CD14-positive monocyte (primary cell): ENCODE data around the gene ANKRD45. TPM values are rescaled to one million over a fixed set of nuclear protein-coding genes. Genes with fewer than 3 reads are reported as not detected.
"Not testable (repeated sequence)": the region's sequence is repeated elsewhere in the genome, so short reads cannot be mapped to it uniquely, and the experiment has no call there.

ENCODE experiments used
- DNase-seq, 3 donors: peaks; one replicate each; pipeline ENCODE4 v3.0.0-alpha.2; 2011 to 2022
- H2AFZ ChIP-seq: 2 replicates; pipeline ENCODE4 v1.6.0; 2012; ENCODE audit warnings: mild to moderate bottlenecking, low read depth, low read length, inconsistent platforms; ENCODE audit not compliant: insufficient read depth, poor library complexity, severe bottlenecking
- H3K27ac ChIP-seq, 2 donors: 1 replicate in 1 of 2; 2 replicates in 1 of 2; pipeline ENCODE4 v1.5.1; 2012 to 2013; ENCODE audit warnings: low read length in 2 of 2, control low read depth in 1 of 2, inconsistent platforms in 1 of 2, low read depth in 1 of 2, mild to moderate bottlenecking in 1 of 2
- H3K27me3 ChIP-seq, 2 donors: one replicate each; pipeline versions ENCODE4 v1.6.0 to v1.6.1; 2011 to 2013; ENCODE audit warnings: low read length in 2 of 2; ENCODE audit not compliant: control insufficient read depth in 2 of 2, insufficient read depth in 2 of 2
- H3K36me3 ChIP-seq, 2 donors: replicated peaks in 1 of 2; 1 replicate in 1 of 2; 2 replicates in 1 of 2; pipeline versions ENCODE4 v1.5.1 to v1.6.1; 2012 to 2013; ENCODE audit warnings: low read length in 2 of 2, control low read depth in 1 of 2, inconsistent platforms in 1 of 2, mild to moderate bottlenecking in 1 of 2; ENCODE audit not compliant: insufficient read depth in 2 of 2, control insufficient read depth in 1 of 2
- H3K4me1 ChIP-seq, 2 donors: 1 replicate in 1 of 2; 2 replicates in 1 of 2; pipeline versions ENCODE4 v1.5.1 to v1.6.1; 2012 to 2013; ENCODE audit warnings: low read length in 2 of 2, control low read depth in 1 of 2, inconsistent platforms in 1 of 2, mild to moderate bottlenecking in 1 of 2, moderate library complexity in 1 of 2; ENCODE audit not compliant: insufficient read depth in 2 of 2, control insufficient read depth in 1 of 2
- H3K4me2 ChIP-seq: replicated peaks from 2 replicates; pipeline ENCODE3; 2012; ENCODE audit warnings: low read length, moderate library complexity, mild to moderate bottlenecking; ENCODE audit not compliant: poor library complexity, severe bottlenecking; ENCODE audit errors: extremely low read depth
- H3K4me3 ChIP-seq, 3 experiments: fragments of 200-600 bp in 1 of 3; sonication (generic) in 1 of 3; replicated peaks in 1 of 3; 1 replicate in 2 of 3; 2 replicates in 1 of 3; pipeline ENCODE4 v1.5.1; 2011 to 2013; ENCODE audit warnings: low read length in 3 of 3, mild to moderate bottlenecking in 3 of 3, control low read depth in 2 of 3, low read depth in 2 of 3, inconsistent platforms in 1 of 3, moderate library complexity in 1 of 3
- H3K79me2 ChIP-seq: 2 replicates; pipeline ENCODE4 v1.6.0; 2012; ENCODE audit warnings: mild to moderate bottlenecking, control low read depth, inconsistent platforms, low read length, moderate library complexity; ENCODE audit not compliant: insufficient read depth
- H3K9ac ChIP-seq: 2 replicates; pipeline ENCODE4 v1.6.0; 2017; ENCODE audit warnings: low read length, mild to moderate bottlenecking; ENCODE audit not compliant: insufficient read depth, poor library complexity, severe bottlenecking
- H3K9me3 ChIP-seq, 2 donors: replicated peaks in 1 of 2; 1 replicate in 1 of 2; 2 replicates in 1 of 2; pipeline versions ENCODE4 v1.5.1 to v1.6.1; 2012 to 2013; ENCODE audit warnings: low read length in 2 of 2, control low read depth in 1 of 2; ENCODE audit not compliant: control insufficient read depth in 1 of 2, insufficient read depth in 1 of 2
- H4K20me1 ChIP-seq: 2 replicates; pipeline ENCODE4 v1.6.0; 2012; ENCODE audit warnings: mild to moderate bottlenecking, low read length, control low read depth, moderate library complexity; ENCODE audit not compliant: insufficient read depth
- H3K27ac Mint-ChIP-seq, 7 donors: one replicate each; pipeline ENCODE4 v1.8.0; 2020; ENCODE audit warnings: mild to moderate bottlenecking in 7 of 7, mixed read lengths in 7 of 7, moderate library complexity in 6 of 7, inconsistent platforms in 2 of 7
- H3K27me3 Mint-ChIP-seq, 3 donors: one replicate each; pipeline ENCODE4 v1.8.0; 2021 to 2022; ENCODE audit warnings: low read depth in 3 of 3, mild to moderate bottlenecking in 3 of 3, mixed read lengths in 3 of 3, moderate library complexity in 3 of 3, inconsistent platforms in 1 of 3
- H3K36me3 Mint-ChIP-seq, 2 donors: one replicate each; pipeline ENCODE4 v1.8.0; 2020; ENCODE audit warnings: mixed read lengths in 2 of 2, inconsistent platforms in 1 of 2, mild to moderate bottlenecking in 1 of 2
- H3K4me1 Mint-ChIP-seq: one replicate; pipeline ENCODE4 v1.8.0; 2020; ENCODE audit warnings: mild to moderate bottlenecking, mixed read lengths
- H3K4me3 Mint-ChIP-seq, 2 donors: one replicate each; pipeline ENCODE4 v1.8.0; 2020; ENCODE audit warnings: mild to moderate bottlenecking in 2 of 2, mixed read lengths in 2 of 2, moderate library complexity in 1 of 2
- H3K9me3 Mint-ChIP-seq, 7 donors: one replicate each; pipeline ENCODE4 v1.8.0; 2020 to 2022; ENCODE audit warnings: mixed read lengths in 7 of 7, mild to moderate bottlenecking in 6 of 7, moderate library complexity in 6 of 7, inconsistent platforms in 2 of 7
- CTCF ChIP-seq: fragments of 200-600 bp; IDR thresholded peaks from one replicate; pipeline ENCODE4 v1.8.0; 2022; ENCODE audit warnings: antibody characterized with exemption, mild to moderate bottlenecking
- WGBS: methylation state at CpG from one replicate; pipeline ENCODE4 v1.1.5; 2013; ENCODE audit warnings: missing lambda C conversion rate; ENCODE audit not compliant: insufficient coverage; 5-methylcytosine and 5-hydroxymethylcytosine counted together
- intact Hi-C, 2 donors: fragments of 100-400 bp; cut with micrococcal nuclease; formaldehyde crosslinking; loops; one replicate each; pipeline versions ENCODE4 v1.15.0 to v1.15.1; 2023
- polyA plus RNA-seq, 3 donors: library from polyadenylated mRNA; depleted of rRNA in 1 of 3; unstranded in 2 of 3; stranded (reverse) in 1 of 3; fragments of 300-500 nt in 2 of 3; fragments of >200 nt in 1 of 3; fragmentation: Illumina TruSeq in 2 of 3; gene quantifications; 1 replicate in 2 of 3; 2 replicates in 1 of 3; pipeline ENCODE4 v1.2.3, GENCODE V29; 2012 to 2021

The ANKRD45 gene
- polyA plus RNA-seq, 3 donors, result not detected

- Mint-ChIP-seq H3K4me3 (no peak overlapping the region), H3K9me3 (peaks cover 0 to 4% (median 2%) of the 10 kb centered on the region in 7 donors), H3K36me3 (no peaks in the 10 kb centered on the region), H3K27me3 (no peaks in the 10 kb centered on the region), H3K4me1 (peaks cover 10% of the 10 kb centered on the region), H3K27ac (no peak overlapping the region)
- H3K27me3 ChIP-seq, result no peaks in the 10 kb centered on the region
- intact Hi-C loops, result no loop called here
- no peak overlapping the region for H3K27ac ChIP-seq
- H3K4me2 ChIP-seq, result no peak overlapping the region
- H3K36me3 ChIP-seq, result no peaks in the 10 kb centered on the region
- WGBS, result no CpG with 5 or more reads among the region's 2 CpGs
- no peak for TF ChIP-seq CTCF
- DNase-seq, result no peak
- no peak overlapping the region for H2AFZ ChIP-seq
- no peaks in the 10 kb centered on the region for H3K79me2 ChIP-seq
- no peaks in the 10 kb centered on the region for H3K4me1 ChIP-seq
- H3K9me3 ChIP-seq, result no peaks in the 10 kb centered on the region
- no peaks in the 10 kb centered on the region for H4K20me1 ChIP-seq
- no peak overlapping the region for H3K4me3 ChIP-seq
- H3K9ac ChIP-seq, result no peak overlapping the region
These were observed 68.1 kb downstream of the ANKRD45 start for GRCh38 chr1:173601588-173601987.

DNA sequence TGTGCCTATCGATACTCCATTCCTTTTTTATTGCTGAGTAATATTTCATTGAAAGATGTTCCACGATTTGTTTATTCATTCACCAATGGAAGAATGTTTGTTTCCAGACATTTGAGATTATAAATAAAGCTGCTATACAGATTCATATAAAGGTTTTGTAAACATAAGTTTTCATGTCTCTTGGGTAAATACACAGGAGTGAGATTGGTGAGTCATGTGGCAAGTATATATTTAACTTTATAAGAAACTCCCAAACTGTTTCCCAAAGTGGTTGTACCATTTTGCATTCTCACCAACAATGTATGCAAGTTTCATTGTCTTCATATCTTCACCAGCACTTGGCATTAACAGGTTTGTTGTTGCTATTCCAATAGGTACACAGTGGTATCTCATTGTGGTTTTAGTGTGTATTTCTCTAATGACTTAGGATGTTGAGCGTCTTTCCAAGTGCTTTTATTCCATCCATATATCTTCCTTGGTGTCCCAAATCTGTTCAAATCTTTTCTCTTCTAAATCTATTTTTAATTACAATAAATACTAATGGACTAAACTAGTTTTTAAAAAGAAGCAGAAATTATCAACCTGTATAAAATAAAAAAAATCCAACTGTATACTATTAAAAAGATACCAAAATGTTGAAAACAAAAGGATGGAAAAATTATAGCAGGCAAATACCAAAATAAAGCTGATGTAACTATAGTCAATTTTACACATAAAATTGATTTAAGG lies 73.4 kb downstream of the ANKRD45 start:
- H3K4me2 ChIP-seq, result no peak overlapping the region
- no peaks in the 10 kb centered on the region for H3K27me3 ChIP-seq
- no peaks in the 10 kb centered on the region for H3K36me3 ChIP-seq
- intact Hi-C loops, result no loop called here
- H3K27me3 Mint-ChIP-seq, result peaks cover 0 to 3% (median 1%) of the 10 kb centered on the region in 3 donors
- no peaks in the 10 kb centered on the region for H3K4me1 Mint-ChIP-seq
- H3K4me3 ChIP-seq, result no peak overlapping the region
- H3K9me3 ChIP-seq, result no peaks in the 10 kb centered on the region
- no CpG with 5 or more reads among the region's 3 CpGs for WGBS
- H4K20me1 ChIP-seq, result no peaks in the 10 kb centered on the region
- no peak overlapping the region for H3K9ac ChIP-seq
- H3K27ac ChIP-seq, result no peak overlapping the region
- TF ChIP-seq CTCF, result no peak
- H3K4me3 Mint-ChIP-seq, result no peak overlapping the region
- no peak overlapping the region for H3K27ac Mint-ChIP-seq
- H3K79me2 ChIP-seq, result no peaks in the 10 kb centered on the region
- H3K36me3 Mint-ChIP-seq, result no peaks in the 10 kb centered on the region
- no peak for DNase-seq
- no peaks in the 10 kb centered on the region for H3K4me1 ChIP-seq
- peaks cover 0 to 4% (median 0%) of the 10 kb centered on the region in 7 donors for H3K9me3 Mint-ChIP-seq
- no peak overlapping the region for H2AFZ ChIP-seq

GRCh38 chr1:173591138-173591537 lies 78.5 kb downstream of the ANKRD45 start:
- intact Hi-C loops, H3K9me3 ChIP-seq, H3K9ac ChIP-seq, H3K27me3 Mint-ChIP-seq, H2AFZ ChIP-seq, DNase-seq, H3K27me3 ChIP-seq, H3K27ac ChIP-seq, H3K4me3 Mint-ChIP-seq, H3K27ac Mint-ChIP-seq, H3K4me3 ChIP-seq, H3K9me3 Mint-ChIP-seq, H3K36me3 ChIP-seq, H4K20me1 ChIP-seq, H3K36me3 Mint-ChIP-seq, H3K4me2 ChIP-seq, H3K79me2 ChIP-seq, H3K4me1 ChIP-seq, H3K4me1 Mint-ChIP-seq: not testable (repeated sequence)
- 100% methylated on average over 1 of the region's 5 CpGs for WGBS
